HG02610 (cell line): Measurements from ENCODE around the gene URGCP.

ENCODE experiments used
- ATAC-seq: cut with Tn5 transposase; IDR thresholded peaks from one replicate; pipeline ENCODE4 v1.9.1; 2021; ENCODE audit warnings: mild to moderate bottlenecking, moderate library complexity; ENCODE audit not compliant: unreplicated experiment

URGCP gene

DNA sequence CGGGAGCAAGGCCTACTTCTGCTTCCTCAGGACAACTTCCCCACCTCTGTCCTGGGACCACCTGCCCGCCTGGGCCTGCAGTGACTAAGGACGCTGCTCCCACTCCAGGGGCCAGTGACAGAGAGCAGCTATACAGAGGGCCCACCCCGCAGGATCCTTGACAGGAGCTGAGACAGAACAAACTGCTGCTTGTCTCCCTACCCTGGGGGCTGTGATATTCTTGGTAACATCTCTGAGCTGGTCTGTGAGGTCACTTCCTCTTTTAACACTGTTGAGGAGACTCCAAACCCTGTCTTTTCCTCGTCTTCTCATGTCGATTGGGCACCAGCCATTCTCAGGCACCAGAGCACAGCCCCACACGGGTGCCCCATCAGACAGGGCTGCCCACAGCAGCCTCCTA, 30.2 kb downstream of the URGCP start:
- no peak for ATAC-seq

DNA sequence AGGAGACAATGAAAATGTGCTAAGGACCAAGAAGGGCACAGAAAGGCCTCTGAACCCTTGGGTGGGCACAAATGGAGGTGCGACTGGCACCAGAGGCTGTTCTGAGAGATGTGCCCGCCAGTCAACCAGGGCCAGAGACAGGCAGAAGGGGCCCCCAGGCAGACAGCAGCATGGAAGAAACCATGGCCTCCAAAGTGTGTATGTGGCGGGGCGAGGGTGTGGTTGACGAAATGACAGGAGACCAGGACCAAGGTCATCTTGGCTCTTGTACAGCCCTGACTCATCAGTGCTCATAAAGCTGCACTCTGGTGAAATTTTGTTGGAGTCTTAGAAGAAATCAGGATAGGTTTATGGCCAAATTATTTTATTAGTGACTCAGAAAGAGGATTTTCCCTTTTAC, 33.1 kb downstream of the URGCP start:
- ATAC-seq = no peak

GRCh38 chr7:43872406-43873110, 33.8 kb downstream of the URGCP start:
- no peak for ATAC-seq

DNA sequence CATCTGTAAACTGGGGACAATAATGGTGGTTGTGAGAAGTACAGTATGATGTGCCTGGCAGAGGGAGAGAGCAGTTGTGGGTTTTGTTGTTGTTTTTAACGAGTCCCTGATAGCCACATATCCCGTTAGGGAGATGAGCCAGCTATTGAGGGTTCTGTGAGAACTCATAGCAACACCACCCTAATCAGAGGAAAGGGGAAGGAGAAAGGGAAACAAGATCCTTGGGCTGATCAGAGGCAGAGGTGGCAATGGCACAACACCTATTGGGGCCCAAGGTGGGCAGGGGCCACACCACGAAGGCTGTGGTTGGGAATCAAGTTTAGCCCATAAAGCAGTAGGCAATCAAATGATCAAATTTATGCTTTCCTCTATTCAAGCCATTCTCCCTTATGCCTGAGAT, 35.3 kb downstream of the URGCP start:
- ATAC-seq = no peak

DNA sequence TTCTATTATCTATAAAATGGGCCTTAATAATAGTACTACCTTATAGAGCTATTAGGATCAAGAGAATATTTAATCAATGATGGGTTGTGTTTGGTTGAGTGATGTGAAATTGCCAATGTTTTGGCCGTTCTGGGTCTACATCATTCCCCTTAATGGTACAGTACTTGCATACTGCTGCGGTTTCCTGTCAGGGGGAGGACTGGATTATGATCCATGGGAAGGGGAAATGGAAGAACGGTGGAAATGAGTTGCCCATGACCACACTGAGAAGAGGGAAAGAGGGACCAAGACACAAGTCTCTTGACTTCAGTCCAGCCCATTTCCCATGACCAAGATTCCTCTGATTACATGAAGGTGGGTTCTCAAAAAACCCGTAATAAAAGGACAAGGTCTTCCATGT, 36.1 kb downstream of the URGCP start:
- ATAC-seq = no peak

- peak; percentile 8 for ATAC-seq
These were observed 36.5 kb downstream of the URGCP start for GRCh38 chr7:43869867-43870240.

DNA sequence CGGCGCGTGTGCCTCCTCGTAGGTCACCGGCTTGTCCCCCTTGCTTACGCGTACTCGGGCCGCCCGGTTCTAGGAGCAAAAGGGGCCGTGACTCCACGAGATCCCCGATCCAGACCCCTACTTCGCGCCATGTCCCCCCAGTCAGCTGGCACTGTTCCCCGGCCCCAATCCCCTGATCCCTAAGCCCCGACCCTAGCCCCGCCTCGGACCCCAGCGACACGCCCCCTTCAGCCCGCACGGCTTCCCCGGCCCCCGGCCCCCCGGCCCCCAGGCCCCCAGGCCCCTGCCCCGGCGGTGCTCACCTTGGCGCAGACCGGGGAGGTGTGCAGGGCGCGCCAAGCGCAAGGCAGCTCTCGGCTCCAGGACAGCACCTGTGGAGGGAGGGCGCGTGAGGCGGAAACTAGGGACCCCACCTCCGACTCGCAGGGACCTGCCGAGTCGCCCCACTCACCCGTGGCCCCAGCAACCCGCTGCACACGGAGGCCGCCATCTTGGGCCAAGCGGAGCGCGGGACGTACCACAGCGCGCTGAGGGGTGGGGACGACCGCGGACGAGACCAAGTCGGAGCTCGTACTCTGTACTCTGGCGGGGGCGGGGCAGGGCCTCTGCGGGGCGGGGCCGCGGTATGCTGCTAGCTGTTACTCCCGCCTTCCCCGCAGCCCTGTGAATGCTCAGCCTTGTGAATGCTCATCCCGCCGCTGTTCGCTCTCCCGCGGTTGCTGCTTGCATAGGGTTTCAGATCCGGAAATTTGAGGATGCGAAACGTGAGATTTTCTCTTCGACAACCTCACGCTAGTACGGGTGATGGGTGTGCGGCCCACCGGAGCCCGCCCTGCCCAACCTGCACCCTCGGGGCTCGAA, 37.2 kb downstream of the URGCP start, which contains the start of gene MRPS24:
Gene MRPS24 (minus strand): TSS at position 512 of the 861 bp plus-strand sequence. CDS start 22 bp downstream, at position 490.
- ATAC-seq = peak; percentile 90

GRCh38 chr7:43868681-43869005, 37.8 kb downstream of the URGCP start:
- ATAC-seq = no peak

GRCh38 chr7:43868181-43868580, 38.2 kb downstream of the URGCP start:
- ATAC-seq = no peak

- no peak for ATAC-seq
These were observed 41.1 kb downstream of the URGCP start for GRCh38 chr7:43865277-43865676.

DNA sequence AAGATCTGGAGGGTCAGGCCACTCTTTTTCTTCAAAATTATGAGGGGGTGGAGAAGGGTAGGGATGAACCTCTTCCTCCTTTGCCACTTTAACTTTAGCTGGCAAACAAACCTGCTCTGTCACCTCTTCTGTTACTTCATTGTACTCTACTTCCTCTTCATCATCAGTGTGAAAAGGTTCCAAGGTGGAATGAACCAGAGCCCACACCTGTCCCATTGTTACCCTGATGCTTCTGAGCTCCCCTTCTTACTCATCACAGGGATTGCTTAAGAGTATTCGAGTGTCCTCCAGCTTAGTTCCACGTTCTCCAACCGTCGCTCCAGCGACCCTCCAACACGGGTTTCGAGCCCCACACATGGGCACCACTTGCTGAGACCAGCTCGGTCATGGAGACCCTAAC, 42.3 kb downstream of the URGCP start:
- ATAC-seq = no peak

GRCh38 chr7:43856996-43857395, 49.4 kb downstream of the URGCP start:
- ATAC-seq = no peak

DNA sequence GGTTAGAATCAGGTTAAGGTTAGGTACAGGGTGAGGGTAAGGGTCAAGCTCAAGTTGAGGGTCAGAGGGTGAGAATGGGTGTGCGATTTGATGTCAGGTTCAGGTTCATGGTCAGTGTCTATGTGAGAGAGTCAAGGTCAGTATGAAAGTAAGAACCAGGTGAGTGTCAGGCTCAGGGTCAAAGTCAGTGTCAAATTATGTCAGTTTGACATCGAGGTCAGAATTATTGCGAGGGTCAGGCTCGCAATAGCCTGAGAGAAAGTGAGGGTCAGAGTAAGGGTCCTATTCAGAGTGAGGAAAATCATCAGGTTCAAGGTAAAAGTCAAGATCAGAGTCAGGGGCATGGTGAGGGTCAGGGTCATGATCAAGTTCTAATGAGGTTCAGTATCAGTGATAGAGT, 50.1 kb downstream of the URGCP start:
- ATAC-seq = no peak

DNA sequence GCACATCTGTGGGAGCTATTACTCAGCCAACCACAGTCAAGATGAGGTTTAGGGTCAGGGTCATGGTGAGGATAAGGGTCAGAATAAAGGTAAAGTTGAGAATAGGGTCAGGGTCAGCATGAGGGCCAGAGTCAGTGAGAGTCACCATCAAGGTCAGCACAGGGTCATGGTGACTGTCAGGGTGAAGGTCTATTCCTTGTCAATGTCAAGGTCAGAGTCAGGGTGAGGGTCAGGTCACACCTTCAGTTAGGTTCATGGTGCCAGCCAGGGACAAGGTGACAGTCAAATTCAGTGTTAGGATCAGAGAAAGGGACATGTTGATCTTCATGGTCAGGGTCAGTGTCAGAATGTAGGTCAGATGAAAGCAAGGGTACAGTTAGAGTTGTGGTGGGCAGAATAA, 51.2 kb downstream of the URGCP start:
- ATAC-seq = no peak

- ATAC-seq = no peak
These were observed 54.6 kb downstream of the URGCP start for GRCh38 chr7:43851805-43852204.

DNA sequence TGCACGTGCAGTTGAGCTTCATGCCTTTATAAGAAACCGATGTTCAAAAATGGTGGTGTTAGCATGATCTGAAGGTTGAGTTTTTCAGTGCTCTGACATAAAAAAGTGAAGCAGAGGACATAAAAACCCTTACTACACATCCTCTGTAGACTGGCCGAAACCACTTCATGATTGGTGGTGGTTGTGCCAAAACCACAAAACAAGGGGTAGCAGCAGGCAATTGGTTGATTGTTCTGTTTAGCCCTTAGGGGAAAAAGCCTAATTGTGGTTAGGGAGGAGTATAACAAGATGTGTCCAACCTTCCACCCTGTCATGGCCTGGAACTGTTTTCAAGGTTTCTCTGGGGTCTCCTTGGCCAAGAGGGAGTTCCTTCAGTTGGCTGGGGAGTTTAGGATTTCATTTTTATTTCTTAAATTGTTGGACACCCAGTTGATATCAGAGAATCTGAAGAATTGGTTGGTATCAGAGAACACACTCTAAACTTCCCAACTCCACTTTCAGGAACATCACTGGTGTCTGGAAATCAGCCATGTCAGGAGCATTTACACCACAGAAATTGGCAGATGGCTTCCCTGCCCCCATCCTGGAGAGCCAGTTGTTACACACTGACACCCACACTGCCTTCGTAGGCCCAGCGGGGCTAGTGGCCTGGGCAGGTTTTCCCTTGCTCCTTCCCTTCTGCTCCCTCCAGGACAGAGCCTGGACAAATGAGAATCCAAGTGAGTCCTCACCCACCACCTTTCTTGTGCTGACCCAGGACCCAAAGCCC, 55.9 kb downstream of the URGCP start:
- ATAC-seq = no peak

DNA sequence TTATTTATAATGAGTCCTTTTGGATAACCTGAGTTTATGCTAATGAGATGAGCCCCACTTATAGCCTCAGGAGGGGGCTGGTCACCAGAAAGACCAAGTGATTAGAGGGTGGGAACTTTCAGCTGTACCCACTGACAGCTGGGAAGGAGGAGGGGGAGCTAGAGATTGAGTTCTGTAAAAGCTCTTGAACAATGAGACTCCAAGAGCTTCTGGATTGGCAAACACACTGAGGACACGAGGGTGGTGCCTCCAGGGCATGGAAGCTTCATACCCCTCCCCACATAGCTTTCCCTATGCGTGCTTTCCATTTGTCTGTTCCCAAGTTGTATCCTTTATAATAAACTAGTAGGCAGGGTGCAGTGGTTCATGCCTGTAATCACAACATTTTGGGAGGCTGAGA, 57.3 kb downstream of the URGCP start:
- ATAC-seq = no peak

GRCh38 chr7:43847496-43847895, 58.9 kb downstream of the URGCP start:
- ATAC-seq = no peak

DNA sequence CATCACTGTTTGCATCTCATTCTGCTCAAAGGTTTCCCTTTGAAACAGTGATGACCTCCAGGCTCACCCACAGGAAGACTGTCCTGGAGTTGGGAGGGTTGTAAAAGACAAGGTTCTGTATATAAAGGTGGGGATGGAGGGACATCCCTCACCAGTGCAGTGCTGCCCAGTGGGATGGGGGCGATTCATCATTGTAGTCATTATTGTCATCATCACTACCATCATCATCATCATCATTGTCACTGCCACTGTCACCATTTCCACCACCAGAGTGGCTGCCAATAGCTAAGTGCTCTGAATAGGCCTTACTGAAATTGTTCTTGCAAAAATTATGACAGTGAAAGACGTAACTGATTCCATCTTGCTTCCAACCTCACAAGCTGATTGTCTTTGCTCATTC, 61.7 kb downstream of the URGCP start:
- ATAC-seq = no peak

GRCh38 chr7:43844257-43844656, 62.1 kb downstream of the URGCP start:
- ATAC-seq = no peak

DNA sequence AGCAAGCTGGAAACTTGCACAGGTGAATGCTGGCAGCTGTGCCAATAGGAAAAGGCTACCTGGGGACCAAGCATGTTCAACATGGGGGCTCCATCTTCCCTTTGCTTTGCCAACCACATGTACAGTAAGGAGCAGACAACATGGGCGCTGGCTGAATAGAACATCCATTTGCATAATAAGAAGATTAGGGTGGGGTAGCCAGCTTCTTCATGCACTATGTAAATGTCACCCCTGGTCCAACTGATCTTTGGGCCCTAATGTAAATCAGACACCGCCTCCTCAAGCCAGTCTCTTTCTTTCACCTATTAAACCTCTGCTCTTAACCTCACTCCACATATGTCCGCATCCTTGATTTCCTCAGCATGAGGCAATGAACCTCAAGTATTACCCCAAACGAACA, 63.1 kb downstream of the URGCP start:
- no peak for ATAC-seq

- ATAC-seq = no peak
These were observed 68.2 kb downstream of the URGCP start for GRCh38 chr7:43838201-43838658.
